WTC11 (cell line): ENCODE data around the gene SND1. TPM values are rescaled to one million over a fixed set of nuclear protein-coding genes. Genes with fewer than 3 reads are reported as not detected.

Experiments used
- ATAC-seq: fragments of 200-7000 bp; cut with Tn5 transposase; 2 replicates; pipeline ENCODE4 v1.10.0; 2021; ENCODE audit warnings: mild to moderate bottlenecking, moderate library complexity
- CTCF ChIA-PET: fragments of 300-600 bp; sonication (Branson Sonifier 250); formaldehyde crosslinking; loops from one replicate; lab custom pipeline; 2021; ENCODE audit warnings: antibody characterized with exemption; lab: Charles Lee
- POLR2A ChIA-PET: fragments of 350-600 bp; sonication (Branson Sonifier 250); formaldehyde crosslinking; loops from one replicate; lab custom pipeline; 2021; ENCODE audit warnings: antibody characterized with exemption; lab: Charles Lee
- DNase-seq: peaks from one replicate; pipeline ENCODE4 v3.0.0; 2021; ENCODE audit warnings: low spot score
- H3K27ac Mint-ChIP-seq: 2 replicates; pipeline ENCODE4 v1.8.0; 2021; ENCODE audit warnings: mixed read lengths
- H3K27me3 Mint-ChIP-seq: 2 replicates; pipeline ENCODE4 v1.8.0; 2021; ENCODE audit warnings: low read depth, mild to moderate bottlenecking, moderate library complexity, mixed read lengths
- H3K36me3 Mint-ChIP-seq: 2 replicates; pipeline ENCODE4 v1.8.0; 2021; ENCODE audit warnings: mixed read lengths
- H3K4me1 Mint-ChIP-seq: 2 replicates; pipeline ENCODE4 v1.8.0; 2022; ENCODE audit warnings: mixed read lengths
- H3K4me3 Mint-ChIP-seq: 2 replicates; pipeline ENCODE4 v1.8.0; 2021; ENCODE audit warnings: mild to moderate bottlenecking, moderate library complexity, mixed read lengths
- H3K9me3 Mint-ChIP-seq: 2 replicates; pipeline ENCODE4 v1.8.0; 2021; ENCODE audit warnings: mixed read lengths
- CREM ChIP-seq: sonication (generic); formaldehyde crosslinking; IDR thresholded peaks from 2 replicates; pipeline ENCODE4 v1.8.1; 2022; ENCODE audit warnings: mild to moderate bottlenecking, missing genetic modification reagents, moderate library complexity
- ESRRA ChIP-seq: sonication (generic); formaldehyde crosslinking; IDR thresholded peaks from 2 replicates; pipeline ENCODE4 v1.8.1; 2022; ENCODE audit warnings: mild to moderate bottlenecking, missing genetic modification reagents, borderline replicate concordance
- FOXK1 ChIP-seq: sonication (generic); formaldehyde crosslinking; IDR thresholded peaks from 2 replicates; pipeline ENCODE4 v1.8.0; 2022; ENCODE audit warnings: mild to moderate bottlenecking, moderate library complexity, missing genetic modification reagents
- IRF2 ChIP-seq: sonication (generic); formaldehyde crosslinking; IDR thresholded peaks from 2 replicates; pipeline ENCODE4 v1.8.0; 2022; ENCODE audit warnings: low read depth, missing genetic modification reagents, borderline replicate concordance
- NFE2L1 ChIP-seq: sonication (generic); formaldehyde crosslinking; IDR thresholded peaks from 2 replicates; pipeline ENCODE4 v1.8.1; 2023; ENCODE audit warnings: missing genetic modification reagents
- RORB ChIP-seq: fragments of 250-450 bp; sonication (Bioruptor Pico); IDR thresholded peaks from 2 replicates; pipeline ENCODE4 v1.9.0; 2021; ENCODE audit warnings: mild to moderate bottlenecking
- SP1 ChIP-seq: sonication (generic); formaldehyde crosslinking; conservative IDR thresholded peaks from 2 replicates; pipeline ENCODE4 v1.8.1; 2022; ENCODE audit warnings: missing genetic modification reagents
- TCF7 ChIP-seq: sonication (generic); formaldehyde crosslinking; IDR thresholded peaks from 2 replicates; pipeline ENCODE4 v1.8.0; 2022; ENCODE audit warnings: mild to moderate bottlenecking, low read depth, missing genetic modification reagents, moderate library complexity
- TP53 ChIP-seq: sonication (generic); formaldehyde crosslinking; IDR thresholded peaks from 2 replicates; pipeline ENCODE4 v1.8.1; 2023; ENCODE audit warnings: mild to moderate bottlenecking, missing genetic modification reagents
- ZBTB21 ChIP-seq: sonication (generic); formaldehyde crosslinking; IDR thresholded peaks from 2 replicates; pipeline ENCODE4 v1.8.1; 2023; ENCODE audit warnings: mild to moderate bottlenecking, missing genetic modification reagents, borderline replicate concordance
- ZNF138 ChIP-seq: sonication (generic); formaldehyde crosslinking; conservative IDR thresholded peaks from 2 replicates; pipeline ENCODE4 v1.8.1; 2022; ENCODE audit warnings: mild to moderate bottlenecking, moderate library complexity, missing genetic modification reagents
- ZNF416 ChIP-seq: fragments of 250-450 bp; sonication (Bioruptor Pico); IDR thresholded peaks from 2 replicates; pipeline ENCODE4 v1.9.0; 2021; ENCODE audit warnings: mild to moderate bottlenecking, inconsistent platforms
- ZNF671 ChIP-seq: fragments of 250-450 bp; sonication (Bioruptor Pico); IDR thresholded peaks from 2 replicates; pipeline ENCODE4 v1.8.0; 2021; ENCODE audit warnings: mild to moderate bottlenecking
- total RNA-seq: library from RNA; stranded (reverse); gene quantifications from 3 replicates; pipeline ENCODE4 v1.2.3, GENCODE V29; 2021
- TF ChIP-seq, protein P1 (sequence below): sonication (generic); formaldehyde crosslinking; IDR thresholded peaks from 2 replicates; pipeline ENCODE4 v1.8.0; 2022; ENCODE audit warnings: missing genetic modification reagents
- TF ChIP-seq, protein P2 (sequence below): sonication (generic); formaldehyde crosslinking; conservative IDR thresholded peaks from 2 replicates; pipeline ENCODE4 v1.8.1; 2022; ENCODE audit warnings: mild to moderate bottlenecking, missing genetic modification reagents
- TF ChIP-seq, protein P3 (sequence below): sonication (generic); formaldehyde crosslinking; IDR thresholded peaks from 2 replicates; pipeline ENCODE4 v1.8.0; 2022; ENCODE audit warnings: mild to moderate bottlenecking, missing genetic modification reagents
- TF ChIP-seq, protein P4 (sequence below): sonication (generic); formaldehyde crosslinking; IDR thresholded peaks from 2 replicates; pipeline ENCODE4 v1.8.0; 2022; ENCODE audit warnings: mild to moderate bottlenecking, missing genetic modification reagents
- TF ChIP-seq, protein P5 (sequence below): sonication (generic); formaldehyde crosslinking; IDR thresholded peaks from 2 replicates; pipeline ENCODE4 v1.8.0; 2023; ENCODE audit warnings: mild to moderate bottlenecking, missing genetic modification reagents
- TF ChIP-seq, protein P6 (sequence below): sonication (generic); formaldehyde crosslinking; IDR thresholded peaks from 2 replicates; pipeline ENCODE4 v1.8.1; 2023; ENCODE audit warnings: mild to moderate bottlenecking, moderate library complexity, missing genetic modification reagents
- TF ChIP-seq, protein P7 (sequence below): fragments of 200-600 bp; IDR thresholded peaks from 2 replicates; pipeline ENCODE4 v1.8.0; 2022; ENCODE audit warnings: antibody characterized with exemption
- TF ChIP-seq, protein P8 (sequence below): sonication (generic); formaldehyde crosslinking; IDR thresholded peaks from 2 replicates; pipeline ENCODE4 v1.8.0; 2023; ENCODE audit warnings: missing genetic modification reagents

SND1 gene
- total RNA-seq, 1 experiment from 2014 or later: 261 TPM

DNA sequence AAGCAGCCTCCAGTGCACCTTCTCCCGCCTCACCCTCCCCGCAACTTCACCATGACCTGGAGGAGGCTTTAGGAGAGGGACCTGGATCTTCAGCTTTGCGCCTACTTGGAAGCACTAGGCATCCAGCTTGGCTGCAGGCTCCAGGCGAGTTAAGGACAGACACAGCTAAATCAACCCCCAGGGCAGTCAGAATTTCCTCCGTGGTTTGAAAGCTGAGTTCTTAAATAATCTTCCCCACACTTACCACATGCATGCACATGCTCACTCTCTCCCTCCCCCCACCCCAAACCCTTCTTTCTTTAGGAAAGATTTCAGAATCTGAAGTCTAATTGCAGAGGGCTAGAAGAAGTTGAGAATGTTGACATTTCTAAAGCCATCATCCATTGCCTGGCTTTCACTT is 416.0 kb downstream of the SND1 start (continued):
- TF ChIP-seq, protein P1, sequence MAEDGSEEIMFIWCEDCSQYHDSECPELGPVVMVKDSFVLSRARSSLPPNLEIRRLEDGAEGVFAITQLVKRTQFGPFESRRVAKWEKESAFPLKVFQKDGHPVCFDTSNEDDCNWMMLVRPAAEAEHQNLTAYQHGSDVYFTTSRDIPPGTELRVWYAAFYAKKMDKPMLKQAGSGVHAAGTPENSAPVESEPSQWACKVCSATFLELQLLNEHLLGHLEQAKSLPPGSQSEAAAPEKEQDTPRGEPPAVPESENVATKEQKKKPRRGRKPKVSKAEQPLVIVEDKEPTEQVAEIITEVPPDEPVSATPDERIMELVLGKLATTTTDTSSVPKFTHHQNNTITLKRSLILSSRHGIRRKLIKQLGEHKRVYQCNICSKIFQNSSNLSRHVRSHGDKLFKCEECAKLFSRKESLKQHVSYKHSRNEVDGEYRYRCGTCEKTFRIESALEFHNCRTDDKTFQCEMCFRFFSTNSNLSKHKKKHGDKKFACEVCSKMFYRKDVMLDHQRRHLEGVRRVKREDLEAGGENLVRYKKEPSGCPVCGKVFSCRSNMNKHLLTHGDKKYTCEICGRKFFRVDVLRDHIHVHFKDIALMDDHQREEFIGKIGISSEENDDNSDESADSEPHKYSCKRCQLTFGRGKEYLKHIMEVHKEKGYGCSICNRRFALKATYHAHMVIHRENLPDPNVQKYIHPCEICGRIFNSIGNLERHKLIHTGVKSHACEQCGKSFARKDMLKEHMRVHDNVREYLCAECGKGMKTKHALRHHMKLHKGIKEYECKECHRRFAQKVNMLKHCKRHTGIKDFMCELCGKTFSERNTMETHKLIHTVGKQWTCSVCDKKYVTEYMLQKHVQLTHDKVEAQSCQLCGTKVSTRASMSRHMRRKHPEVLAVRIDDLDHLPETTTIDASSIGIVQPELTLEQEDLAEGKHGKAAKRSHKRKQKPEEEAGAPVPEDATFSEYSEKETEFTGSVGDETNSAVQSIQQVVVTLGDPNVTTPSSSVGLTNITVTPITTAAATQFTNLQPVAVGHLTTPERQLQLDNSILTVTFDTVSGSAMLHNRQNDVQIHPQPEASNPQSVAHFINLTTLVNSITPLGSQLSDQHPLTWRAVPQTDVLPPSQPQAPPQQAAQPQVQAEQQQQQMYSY (CRISPR knock-in tag): no peak
- no peak for TF ChIP-seq NFE2L1
- TF ChIP-seq, all 79 proteins: peak for 0

DNA sequence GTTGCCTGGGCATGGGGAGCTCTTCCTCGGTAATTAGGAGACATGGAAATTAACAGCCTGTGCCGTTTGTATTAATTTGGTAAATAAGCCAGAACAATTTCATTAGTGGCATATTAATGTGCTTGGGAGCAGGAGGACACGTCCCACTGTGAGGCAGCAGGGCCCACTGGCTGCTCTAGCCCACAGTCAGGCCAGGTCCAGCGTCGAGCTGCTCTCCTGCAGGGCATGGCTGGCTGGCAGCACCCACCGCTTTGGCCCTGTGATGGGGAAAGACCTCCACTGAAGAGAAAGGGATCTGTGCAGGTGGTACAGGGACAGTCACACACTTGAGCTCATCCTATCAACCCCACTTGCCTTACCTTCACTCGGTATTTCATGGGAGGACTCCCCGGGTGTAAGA is 416.8 kb downstream of the SND1 start:
- H3K4me3 Mint-ChIP-seq: no peak overlapping the region

More for the DNA sequence above, 416.8 kb downstream of the SND1 start:
- H3K27me3 Mint-ChIP-seq: no peaks in the 10 kb centered on the region
- no peak for ATAC-seq
- peaks cover 7% of the 10 kb centered on the region; the same call in 1 of the 2 replicates for H3K4me1 Mint-ChIP-seq
- no peaks in the 10 kb centered on the region for H3K36me3 Mint-ChIP-seq
- H3K9me3 Mint-ChIP-seq: no peaks in the 10 kb centered on the region
- no peak for DNase-seq
- H3K27ac Mint-ChIP-seq: 0 out of 2 replicates have a peak overlapping the region, but pooled peaks have one; percentile 37
- TF ChIP-seq ZNF138 (CRISPR knock-in tag): no peak
- TF ChIP-seq, protein P2, sequence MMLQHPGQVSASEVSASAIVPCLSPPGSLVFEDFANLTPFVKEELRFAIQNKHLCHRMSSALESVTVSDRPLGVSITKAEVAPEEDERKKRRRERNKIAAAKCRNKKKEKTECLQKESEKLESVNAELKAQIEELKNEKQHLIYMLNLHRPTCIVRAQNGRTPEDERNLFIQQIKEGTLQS (CRISPR knock-in tag): no peak
- TF ChIP-seq, protein P3, sequence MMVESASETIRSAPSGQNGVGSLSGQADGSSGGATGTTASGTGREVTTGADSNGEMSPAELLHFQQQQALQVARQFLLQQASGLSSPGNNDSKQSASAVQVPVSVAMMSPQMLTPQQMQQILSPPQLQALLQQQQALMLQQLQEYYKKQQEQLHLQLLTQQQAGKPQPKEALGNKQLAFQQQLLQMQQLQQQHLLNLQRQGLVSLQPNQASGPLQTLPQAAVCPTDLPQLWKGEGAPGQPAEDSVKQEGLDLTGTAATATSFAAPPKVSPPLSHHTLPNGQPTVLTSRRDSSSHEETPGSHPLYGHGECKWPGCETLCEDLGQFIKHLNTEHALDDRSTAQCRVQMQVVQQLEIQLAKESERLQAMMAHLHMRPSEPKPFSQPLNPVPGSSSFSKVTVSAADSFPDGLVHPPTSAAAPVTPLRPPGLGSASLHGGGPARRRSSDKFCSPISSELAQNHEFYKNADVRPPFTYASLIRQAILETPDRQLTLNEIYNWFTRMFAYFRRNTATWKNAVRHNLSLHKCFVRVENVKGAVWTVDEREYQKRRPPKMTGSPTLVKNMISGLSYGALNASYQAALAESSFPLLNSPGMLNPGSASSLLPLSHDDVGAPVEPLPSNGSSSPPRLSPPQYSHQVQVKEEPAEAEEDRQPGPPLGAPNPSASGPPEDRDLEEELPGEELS (CRISPR knock-in tag): no peak
- no peak for TF ChIP-seq CREM (CRISPR knock-in tag)
- TF ChIP-seq ESRRA (CRISPR knock-in tag): no peak
- TF ChIP-seq ZNF416 (CRISPR knock-in tag): no peak
- no peak for TF ChIP-seq ZNF671
- TF ChIP-seq, protein P4, sequence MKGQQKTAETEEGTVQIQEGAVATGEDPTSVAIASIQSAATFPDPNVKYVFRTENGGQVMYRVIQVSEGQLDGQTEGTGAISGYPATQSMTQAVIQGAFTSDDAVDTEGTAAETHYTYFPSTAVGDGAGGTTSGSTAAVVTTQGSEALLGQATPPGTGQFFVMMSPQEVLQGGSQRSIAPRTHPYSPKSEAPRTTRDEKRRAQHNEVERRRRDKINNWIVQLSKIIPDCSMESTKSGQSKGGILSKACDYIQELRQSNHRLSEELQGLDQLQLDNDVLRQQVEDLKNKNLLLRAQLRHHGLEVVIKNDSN (CRISPR knock-in tag): no peak
- TF ChIP-seq, protein P5, sequence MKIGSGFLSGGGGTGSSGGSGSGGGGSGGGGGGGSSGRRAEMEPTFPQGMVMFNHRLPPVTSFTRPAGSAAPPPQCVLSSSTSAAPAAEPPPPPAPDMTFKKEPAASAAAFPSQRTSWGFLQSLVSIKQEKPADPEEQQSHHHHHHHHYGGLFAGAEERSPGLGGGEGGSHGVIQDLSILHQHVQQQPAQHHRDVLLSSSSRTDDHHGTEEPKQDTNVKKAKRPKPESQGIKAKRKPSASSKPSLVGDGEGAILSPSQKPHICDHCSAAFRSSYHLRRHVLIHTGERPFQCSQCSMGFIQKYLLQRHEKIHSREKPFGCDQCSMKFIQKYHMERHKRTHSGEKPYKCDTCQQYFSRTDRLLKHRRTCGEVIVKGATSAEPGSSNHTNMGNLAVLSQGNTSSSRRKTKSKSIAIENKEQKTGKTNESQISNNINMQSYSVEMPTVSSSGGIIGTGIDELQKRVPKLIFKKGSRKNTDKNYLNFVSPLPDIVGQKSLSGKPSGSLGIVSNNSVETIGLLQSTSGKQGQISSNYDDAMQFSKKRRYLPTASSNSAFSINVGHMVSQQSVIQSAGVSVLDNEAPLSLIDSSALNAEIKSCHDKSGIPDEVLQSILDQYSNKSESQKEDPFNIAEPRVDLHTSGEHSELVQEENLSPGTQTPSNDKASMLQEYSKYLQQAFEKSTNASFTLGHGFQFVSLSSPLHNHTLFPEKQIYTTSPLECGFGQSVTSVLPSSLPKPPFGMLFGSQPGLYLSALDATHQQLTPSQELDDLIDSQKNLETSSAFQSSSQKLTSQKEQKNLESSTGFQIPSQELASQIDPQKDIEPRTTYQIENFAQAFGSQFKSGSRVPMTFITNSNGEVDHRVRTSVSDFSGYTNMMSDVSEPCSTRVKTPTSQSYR (CRISPR knock-in tag): no peak
- no peak for TF ChIP-seq ZBTB21
- no peak for TF ChIP-seq IRF2 (CRISPR knock-in tag)
- TF ChIP-seq, protein P6, sequence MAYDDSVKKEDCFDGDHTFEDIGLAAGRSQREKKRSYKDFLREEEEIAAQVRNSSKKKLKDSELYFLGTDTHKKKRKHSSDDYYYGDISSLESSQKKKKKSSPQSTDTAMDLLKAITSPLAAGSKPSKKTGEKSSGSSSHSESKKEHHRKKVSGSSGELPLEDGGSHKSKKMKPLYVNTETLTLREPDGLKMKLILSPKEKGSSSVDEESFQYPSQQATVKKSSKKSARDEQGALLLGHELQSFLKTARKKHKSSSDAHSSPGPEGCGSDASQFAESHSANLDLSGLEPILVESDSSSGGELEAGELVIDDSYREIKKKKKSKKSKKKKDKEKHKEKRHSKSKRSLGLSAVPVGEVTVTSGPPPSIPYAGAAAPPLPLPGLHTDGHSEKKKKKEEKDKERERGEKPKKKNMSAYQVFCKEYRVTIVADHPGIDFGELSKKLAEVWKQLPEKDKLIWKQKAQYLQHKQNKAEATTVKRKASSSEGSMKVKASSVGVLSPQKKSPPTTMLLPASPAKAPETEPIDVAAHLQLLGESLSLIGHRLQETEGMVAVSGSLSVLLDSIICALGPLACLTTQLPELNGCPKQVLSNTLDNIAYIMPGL (CRISPR knock-in tag): no peak
- TF ChIP-seq TP53 (CRISPR knock-in tag): no peak
- TF ChIP-seq SP1: no peak
- TF ChIP-seq FOXK1 (CRISPR knock-in tag): no peak
- TF ChIP-seq TCF7 (CRISPR knock-in tag): no peak
- TF ChIP-seq NFE2L1: no peak
- no peak for TF ChIP-seq RORB (CRISPR knock-in tag)
- TF ChIP-seq, protein P7, sequence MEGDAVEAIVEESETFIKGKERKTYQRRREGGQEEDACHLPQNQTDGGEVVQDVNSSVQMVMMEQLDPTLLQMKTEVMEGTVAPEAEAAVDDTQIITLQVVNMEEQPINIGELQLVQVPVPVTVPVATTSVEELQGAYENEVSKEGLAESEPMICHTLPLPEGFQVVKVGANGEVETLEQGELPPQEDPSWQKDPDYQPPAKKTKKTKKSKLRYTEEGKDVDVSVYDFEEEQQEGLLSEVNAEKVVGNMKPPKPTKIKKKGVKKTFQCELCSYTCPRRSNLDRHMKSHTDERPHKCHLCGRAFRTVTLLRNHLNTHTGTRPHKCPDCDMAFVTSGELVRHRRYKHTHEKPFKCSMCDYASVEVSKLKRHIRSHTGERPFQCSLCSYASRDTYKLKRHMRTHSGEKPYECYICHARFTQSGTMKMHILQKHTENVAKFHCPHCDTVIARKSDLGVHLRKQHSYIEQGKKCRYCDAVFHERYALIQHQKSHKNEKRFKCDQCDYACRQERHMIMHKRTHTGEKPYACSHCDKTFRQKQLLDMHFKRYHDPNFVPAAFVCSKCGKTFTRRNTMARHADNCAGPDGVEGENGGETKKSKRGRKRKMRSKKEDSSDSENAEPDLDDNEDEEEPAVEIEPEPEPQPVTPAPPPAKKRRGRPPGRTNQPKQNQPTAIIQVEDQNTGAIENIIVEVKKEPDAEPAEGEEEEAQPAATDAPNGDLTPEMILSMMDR: no peak
- TF ChIP-seq, protein P8, sequence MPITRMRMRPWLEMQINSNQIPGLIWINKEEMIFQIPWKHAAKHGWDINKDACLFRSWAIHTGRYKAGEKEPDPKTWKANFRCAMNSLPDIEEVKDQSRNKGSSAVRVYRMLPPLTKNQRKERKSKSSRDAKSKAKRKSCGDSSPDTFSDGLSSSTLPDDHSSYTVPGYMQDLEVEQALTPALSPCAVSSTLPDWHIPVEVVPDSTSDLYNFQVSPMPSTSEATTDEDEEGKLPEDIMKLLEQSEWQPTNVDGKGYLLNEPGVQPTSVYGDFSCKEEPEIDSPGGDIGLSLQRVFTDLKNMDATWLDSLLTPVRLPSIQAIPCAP (CRISPR knock-in tag): no peak
- ChIA-PET POLR2A (interaction anchor here (1.2 kb wide), 1 partner anchor 17 kb away, joined by 4 read pairs; no protein-coding TSS in a partner anchor), CTCF (interaction anchor here (1.4 kb wide), 1 partner anchor 33 kb away, joined by 4 read pairs; no protein-coding TSS in a partner anchor)
